Vagina (tissue), 2 donors: ENCODE results near the gene DMRTB1.

Experiments
- POLR2A ChIP-seq, 2 donors: fragments of 450-650 bp; IDR thresholded peaks; one replicate each; pipeline ENCODE4 v1.6.1; 2017; ENCODE audit warnings: antibody characterized with exemption in 2 of 2, mild to moderate bottlenecking in 2 of 2, moderate library complexity in 2 of 2
- TF ChIP-seq, protein P1 (sequence below), 3 experiments: fragments of 450-650 bp in 2 of 3; fragments of 200-600 bp in 1 of 3; sonication (generic) in 1 of 3; IDR thresholded peaks; one replicate each; pipeline ENCODE4 v1.5.1; 2017 to 2019; ENCODE audit warnings: antibody characterized with exemption in 3 of 3, mild to moderate bottlenecking in 2 of 3, moderate library complexity in 2 of 3

DNA sequence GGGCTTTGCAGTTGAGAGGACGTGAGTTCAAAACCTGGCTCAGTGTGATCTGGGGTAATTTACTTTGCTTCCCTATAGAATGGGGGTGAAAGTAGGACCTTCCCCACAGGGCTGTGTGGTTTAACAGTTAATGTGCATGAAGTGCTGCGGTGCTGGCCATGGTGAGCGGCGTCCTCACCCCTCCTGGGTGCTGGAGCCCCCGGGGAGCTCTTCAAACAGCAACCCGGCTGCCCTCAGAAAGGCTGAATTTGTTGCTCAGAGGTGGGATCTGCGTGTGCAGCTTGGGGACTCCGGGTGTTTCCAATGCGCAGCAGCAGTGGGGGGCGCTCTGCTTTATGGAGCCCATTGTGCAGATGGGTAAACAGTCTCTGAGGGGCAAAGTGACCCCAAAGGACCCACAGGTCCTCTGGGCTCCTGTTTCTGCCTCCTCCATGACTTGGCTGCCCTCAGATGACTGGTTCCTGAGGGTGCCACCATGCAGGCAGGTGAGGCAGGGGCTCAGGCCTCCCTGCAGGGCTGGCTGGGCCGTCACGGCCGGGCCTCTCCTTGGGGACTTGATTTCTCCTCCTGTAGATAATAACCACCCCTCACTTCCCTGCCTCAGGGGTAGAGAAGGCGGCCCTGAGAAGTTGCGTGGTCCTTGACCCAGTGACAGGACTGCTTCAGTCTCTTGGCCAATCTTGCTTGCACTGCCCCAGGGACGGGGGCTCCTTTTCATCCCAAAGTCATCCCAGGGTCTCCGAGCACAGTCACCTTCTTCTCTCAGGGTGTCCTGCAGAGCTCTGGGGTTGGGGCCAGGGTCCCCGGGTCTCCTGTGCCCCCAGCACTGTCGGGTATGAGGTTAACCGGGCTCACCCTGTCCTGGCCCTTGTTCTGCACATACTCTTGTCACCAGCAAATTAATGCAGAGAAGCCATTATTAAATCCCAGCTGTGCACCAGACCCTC lies 40.3 kb downstream of the DMRTB1 start:
- TF ChIP-seq, protein P1, sequence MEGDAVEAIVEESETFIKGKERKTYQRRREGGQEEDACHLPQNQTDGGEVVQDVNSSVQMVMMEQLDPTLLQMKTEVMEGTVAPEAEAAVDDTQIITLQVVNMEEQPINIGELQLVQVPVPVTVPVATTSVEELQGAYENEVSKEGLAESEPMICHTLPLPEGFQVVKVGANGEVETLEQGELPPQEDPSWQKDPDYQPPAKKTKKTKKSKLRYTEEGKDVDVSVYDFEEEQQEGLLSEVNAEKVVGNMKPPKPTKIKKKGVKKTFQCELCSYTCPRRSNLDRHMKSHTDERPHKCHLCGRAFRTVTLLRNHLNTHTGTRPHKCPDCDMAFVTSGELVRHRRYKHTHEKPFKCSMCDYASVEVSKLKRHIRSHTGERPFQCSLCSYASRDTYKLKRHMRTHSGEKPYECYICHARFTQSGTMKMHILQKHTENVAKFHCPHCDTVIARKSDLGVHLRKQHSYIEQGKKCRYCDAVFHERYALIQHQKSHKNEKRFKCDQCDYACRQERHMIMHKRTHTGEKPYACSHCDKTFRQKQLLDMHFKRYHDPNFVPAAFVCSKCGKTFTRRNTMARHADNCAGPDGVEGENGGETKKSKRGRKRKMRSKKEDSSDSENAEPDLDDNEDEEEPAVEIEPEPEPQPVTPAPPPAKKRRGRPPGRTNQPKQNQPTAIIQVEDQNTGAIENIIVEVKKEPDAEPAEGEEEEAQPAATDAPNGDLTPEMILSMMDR (IDR thresholded peaks at IDR 0.05), result no peak
- no peak for TF ChIP-seq POLR2A (IDR thresholded peaks at IDR 0.05)
